Measurements from ENCODE around the gene RAB11FIP4.
A peak's percentile ranks its signal among the peaks of the same experiment; 100 is the strongest.

The RAB11FIP4 gene

DNA sequence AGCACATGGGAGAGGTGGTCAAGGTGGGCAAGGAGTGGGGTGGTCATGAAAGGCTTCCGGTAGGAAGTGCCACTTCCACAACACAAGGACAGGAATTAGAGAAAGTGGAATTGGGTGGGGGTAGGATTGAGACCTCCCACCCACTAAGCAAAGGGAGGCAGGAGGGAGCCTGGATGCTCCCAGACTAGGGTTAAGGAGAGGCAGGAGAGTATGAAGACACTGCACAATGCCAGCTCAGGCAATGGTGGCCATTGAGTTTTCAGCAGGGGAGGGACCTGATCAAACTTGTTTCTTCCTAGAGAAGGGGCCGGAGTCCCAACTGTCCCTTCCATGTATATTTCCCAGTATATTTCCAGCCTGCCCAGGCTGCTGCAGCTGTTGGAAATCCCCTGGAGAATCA is 3.1 kb upstream of the RAB11FIP4 start:
- DNase-seq, result no peak

DNA sequence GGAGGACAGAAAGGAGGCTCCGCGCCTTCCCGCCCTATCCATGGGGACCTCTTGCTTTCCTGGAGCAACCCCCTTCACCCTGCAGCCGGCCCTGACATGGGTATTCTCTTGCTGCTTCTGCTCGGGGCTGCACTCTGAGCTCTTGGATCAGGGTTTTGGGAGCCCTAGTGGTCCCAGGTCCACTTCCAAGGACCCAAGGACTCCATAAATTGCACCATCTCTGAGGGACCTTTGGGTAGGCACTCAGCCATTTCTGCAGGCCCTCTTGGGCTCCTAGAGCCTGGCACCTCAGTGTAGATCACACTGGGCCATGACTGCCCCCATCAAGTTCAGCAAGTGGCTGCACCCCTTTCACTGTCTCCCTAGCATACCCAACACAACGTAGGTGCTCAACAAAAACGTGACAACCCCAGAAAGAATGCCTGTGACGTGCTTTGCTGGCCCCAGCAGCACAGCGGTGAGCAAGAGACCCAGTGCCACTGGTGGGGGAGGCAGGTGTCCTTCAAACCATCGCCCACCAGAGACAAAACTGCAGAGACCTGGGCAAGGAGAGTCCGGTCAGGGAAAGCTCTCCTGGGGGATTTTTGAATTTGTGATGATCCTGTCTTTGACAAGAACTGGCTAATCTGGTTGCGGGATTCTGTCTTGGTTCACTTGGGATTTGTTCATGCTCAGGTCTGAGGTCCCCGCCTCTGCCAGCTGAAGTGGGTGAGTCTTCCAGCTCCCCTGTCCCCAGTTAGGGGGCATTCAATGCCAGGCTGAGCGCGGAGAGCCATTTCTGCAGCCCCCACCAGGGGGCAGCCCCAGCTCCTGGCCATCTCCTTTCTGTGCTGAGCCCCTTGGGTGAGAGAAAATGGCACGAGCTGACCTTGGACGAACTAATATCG is 2.5 kb upstream of the RAB11FIP4 start:
- peak; percentile 42 for DNase-seq

DNA sequence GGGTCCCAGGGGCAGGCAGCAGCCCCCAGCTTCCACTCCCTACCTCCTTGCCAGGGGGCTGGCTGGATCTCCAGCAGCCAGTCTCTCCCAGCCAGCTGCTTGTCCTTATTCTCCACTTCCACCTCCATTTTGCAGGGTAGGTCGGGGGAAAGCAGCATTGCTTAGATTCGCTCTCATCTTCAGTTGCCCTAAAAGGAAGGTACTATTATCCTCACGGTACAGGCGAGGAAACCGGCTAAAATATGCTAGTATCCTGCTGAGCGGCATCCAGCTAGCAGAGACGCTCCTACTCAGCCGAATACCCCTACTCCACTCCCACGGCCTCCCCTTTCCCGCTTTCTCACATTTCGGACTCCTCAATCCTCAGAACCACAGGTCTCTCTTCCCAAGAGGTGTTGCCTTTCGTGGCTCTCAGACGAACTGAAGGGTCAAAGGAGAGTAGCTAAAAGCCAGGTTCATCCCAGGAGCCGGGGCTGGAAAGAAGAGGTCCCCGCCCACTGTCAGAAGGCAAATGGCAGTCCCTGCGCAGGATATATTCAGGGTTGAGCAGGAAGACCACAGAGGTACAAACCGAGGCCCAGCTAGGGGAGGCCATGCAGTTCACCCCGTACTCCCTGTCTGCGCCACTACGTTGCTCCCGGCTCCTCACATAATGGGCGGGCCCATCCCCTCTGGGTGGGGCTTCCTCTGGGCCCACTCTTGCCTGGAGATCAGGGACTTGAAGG is 1.7 kb upstream of the RAB11FIP4 start:
- DNase-seq, result no peak

DNA sequence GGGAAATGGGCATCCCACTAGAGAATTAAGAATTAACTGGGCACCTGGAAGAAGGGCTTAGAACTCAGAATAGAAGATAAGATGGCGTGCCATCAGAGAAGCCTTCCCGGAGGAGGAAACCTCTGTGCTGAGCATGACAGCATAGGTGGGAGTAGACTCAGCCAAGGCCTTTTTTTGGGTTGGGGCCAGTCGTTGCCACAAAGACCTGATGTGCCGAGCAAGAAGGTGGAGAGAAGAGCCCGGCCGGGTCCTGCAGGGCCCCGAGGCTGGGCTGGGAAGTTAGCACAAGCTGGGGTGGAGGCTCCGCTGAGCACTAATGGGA is 1.1 kb upstream of the RAB11FIP4 start:
- DNase-seq, result no peak

DNA sequence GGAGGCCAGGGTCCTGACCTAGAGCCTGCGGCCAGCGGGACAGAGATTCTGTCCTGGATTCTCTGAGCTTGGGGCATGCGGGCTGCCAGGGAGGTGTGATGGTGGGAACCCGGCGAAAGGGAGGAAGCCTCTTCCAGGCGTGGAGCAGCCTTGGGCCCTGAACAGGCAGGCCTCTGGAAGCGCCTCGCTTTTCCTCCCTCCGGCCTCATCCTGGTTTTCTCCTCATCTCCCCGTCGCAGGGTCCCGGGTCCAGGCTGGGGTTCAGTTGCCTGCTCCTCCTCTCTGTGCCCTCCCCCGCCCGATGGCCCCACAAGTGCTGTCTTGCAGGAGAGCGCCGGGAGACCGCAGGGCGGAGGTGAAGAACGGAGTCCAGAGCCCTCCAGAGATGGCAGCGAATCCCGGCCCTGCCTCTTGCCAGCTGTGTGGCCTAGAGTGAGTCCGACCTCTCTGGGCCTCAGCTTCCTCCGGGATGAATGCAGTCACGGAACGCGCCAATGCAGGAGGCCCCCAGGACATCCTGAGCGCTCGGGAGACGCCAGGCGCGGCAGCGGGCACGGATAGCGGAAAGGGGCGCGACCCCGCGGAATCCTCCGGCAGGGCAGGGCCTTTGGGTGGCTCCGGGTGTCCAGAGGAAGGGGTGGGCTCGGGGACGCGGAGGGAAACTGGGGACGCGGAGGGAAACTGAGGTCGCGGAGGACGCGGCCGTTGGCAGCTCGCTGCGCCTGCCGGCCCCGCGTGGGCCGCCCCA is 553 bp upstream of the RAB11FIP4 start:
- no peak for DNase-seq

DNA sequence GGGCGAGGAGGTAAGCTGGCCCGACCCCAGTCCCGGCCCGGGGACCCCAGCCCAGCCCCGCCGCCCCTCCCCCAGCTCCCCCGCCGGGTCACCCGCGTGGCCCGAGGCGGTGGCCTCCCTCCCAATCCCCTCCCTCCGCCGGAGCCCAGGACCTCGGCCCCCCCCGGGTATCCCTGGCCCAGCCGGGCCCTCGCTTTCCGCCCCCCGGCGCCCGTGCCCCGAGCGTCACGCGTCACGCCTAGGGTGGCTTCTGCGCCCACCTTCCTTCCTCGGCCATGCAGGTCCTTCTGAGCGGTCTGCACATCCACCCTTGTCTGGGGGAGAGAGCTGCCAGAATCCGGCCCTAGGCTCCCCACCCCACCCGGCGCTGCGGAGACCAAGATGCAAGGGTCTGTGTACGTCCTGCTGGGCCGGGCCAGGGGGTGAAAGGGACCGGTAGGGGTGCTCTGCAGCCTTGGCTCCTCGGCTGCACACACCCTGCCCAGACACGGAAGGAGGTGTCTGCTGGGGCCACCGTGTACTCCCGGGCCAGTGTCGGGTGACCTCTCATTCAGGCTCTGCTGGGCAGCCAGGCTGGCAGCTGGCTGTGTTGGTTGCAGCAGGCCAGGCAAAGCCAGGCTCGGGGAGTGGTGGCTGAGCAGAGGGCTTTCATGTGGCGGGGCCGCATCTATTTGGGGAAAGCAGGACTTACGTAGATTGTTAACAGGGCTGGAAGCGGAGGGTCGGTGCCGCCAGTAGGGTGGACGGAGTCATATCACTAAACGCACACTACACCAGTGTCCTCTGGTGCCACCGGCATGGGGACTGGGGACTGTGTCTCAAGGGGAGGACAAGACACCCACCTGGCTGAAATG is 754 bp downstream of the RAB11FIP4 start:
- no peak for DNase-seq

DNA sequence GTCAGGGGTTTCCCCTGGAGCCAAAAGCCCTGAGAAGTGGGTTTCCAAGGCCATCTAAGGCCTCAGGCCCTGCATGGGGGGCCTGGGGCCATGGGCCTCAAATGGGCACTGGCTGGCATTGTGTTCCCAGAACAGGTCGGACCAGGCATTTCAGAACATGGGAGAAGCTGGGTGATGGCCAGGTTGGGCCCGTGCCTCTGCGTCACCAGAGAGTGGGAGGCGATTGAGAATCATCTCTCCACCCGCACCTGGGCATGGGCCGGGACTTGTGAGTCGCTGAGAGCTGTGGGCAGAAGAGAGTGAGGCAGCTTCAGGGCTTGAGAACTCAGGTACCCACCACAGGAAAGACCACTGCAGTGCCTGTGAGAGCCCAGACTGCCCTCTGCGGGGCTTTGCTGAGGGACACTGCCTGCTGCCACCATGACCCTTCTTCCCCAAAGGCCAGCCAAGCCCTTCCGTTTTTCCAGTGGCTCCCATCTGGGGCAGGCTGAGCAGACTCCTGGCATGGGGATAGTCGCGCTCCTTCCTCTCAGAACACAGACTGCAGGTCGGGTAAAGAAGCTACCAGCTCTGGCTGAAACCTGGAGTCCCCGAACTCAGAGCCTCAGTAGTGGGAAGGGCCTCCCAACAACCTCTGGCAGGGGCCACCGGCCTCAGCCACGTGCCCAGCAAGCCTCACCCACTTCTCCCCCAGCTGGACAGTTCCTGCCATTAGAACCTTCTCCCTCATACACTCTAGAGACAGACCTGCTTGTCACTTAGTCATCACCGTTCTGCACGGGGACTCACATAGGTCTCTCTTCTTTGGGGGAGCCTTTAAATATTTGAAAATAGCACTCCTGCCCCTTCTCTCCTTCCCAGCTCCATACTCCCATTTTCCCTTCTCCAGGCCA is 1.6 kb downstream of the RAB11FIP4 start:
- no peak for DNase-seq

DNA sequence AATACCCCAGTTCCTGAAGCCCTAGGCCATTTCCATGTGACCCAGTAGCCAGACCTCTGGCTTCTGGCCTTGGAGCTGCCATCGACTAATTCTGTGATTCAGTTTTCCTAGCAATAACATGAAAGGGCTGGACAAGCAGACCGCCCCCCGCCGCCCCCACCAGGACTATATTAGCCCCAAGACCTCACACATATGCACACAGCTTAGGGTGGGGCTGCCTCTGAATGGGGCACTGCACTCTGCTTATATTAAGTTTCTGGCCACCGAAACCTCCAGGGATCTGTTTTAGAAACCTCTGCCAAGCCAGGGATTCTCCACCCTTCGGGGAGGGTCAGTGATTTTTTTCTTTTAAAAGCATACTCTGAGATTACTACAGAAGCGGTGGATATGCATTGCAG is 2.3 kb downstream of the RAB11FIP4 start:
- DNase-seq, result no peak

DNA sequence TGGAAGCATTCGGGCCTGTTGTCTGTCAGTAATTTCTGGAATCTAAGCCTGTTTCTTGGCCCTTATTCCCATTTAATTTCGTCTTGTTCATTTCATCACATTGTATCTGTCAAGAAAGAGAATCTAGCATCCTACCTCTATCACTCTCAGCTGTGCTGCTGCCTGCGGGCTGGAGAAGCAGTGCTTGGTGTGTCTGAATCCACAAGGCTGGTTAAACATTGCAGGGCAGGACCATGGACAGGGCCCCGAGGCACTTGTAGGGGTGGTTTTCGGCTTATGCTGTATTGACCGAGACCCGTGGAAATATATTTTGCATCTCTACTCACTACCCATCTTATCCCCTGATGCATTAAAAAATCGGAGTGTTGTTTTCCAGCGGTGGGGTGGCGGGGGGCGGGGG is 3.1 kb downstream of the RAB11FIP4 start:
- DNase-seq, result peak; percentile 41

DNA sequence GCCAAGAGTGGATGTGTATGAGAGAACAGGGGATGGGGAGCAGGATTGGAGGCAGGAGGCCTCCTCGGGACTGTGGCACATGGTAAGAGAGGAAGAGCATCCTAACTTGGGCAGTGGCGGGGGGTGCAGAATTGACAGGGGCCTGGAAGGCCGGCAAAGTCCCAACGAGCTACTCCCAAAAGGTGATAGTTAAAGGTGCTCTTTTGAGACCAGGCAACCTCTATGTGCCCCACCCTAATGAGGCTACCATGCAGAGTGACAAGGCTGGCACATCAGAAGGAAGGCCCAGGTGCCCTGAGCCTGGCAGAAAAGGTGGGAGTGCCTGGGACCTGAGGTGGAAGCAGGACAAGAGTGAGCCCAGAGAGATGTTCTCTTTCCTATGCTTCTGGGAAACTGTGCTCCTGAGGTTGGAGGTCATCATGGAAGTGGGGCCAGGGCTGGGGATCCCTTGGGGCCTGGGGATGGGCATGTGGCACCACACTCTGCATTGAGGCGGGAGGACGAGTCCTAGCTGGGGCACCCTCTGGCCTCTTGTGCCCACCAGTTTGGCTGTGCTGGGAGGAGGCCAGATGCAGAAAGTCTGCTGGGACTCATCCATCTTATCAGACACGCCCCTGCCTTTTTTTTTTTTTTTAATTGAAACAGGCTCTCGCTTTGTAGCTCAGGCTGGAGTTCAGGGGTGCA is 5.9 kb downstream of the RAB11FIP4 start:
- DNase-seq, result no peak

DNA sequence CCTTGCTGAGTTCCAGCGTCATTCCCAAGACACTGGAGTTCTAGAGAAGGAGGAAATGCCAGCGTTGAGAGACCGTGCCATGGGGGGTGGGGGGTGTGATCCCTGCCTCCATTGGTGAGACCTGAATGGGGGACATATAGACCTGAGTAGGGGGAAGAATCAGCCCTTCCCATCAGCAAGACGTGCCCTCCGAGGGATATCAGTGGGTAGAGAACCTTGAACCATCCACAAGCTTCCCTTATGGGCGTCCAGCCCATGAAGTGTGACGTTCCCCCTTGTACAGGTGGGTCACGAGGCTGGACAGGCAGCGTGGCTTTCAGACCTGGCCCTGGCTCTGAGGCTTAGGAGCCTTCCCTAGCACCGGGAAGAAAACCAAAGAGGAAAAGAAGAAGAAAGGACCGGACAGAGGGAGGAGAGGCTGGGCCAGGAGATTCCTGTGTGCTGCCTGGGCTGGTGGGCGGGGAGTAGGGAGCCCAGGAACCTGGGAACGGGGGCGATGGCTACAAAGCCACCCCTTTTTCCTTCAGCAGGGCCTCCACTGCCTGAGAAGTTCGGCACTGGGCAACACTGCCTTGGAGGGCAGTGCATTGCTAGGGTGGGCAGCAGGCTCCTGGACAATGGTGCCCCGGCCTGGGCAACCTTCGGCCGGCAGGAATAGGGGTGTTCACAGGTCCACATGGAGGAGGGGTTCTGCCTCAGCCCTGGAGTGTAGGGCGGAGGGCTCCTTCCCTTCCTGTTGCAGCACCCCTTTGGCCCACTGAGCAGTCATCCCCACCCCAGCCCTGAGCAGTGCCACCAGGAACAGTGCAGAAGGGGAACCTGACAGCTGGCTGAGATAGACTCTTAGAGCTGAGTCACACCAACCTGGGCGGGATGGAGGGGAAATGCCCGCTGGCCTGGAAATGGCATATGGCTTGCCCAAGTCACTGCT is 7.2 kb downstream of the RAB11FIP4 start:
- DNase-seq, result no peak

DNA sequence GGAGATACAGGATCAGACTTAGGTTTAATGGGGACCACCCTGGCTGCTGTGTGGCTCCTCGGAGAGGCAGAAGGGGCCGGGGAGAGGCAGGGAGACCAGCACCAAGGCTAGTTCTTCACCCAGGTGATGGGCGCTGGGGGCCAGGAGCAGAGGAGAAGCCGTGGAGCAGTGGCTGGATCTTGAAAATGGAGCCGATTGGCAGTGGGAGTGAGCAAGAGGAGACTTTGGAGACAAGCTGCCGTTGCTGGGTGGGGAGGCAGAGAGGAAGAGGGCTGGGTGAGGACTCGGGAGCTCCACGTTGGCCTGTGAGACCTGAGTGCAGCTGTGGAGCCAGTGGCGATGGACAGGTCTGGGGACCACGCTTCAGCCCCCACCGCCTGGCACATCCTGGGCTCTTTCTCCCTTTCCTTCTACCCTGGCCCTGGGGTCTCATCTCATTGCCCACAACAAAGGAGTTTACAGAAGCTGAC is 9.0 kb downstream of the RAB11FIP4 start:
- no peak for DNase-seq

DNA sequence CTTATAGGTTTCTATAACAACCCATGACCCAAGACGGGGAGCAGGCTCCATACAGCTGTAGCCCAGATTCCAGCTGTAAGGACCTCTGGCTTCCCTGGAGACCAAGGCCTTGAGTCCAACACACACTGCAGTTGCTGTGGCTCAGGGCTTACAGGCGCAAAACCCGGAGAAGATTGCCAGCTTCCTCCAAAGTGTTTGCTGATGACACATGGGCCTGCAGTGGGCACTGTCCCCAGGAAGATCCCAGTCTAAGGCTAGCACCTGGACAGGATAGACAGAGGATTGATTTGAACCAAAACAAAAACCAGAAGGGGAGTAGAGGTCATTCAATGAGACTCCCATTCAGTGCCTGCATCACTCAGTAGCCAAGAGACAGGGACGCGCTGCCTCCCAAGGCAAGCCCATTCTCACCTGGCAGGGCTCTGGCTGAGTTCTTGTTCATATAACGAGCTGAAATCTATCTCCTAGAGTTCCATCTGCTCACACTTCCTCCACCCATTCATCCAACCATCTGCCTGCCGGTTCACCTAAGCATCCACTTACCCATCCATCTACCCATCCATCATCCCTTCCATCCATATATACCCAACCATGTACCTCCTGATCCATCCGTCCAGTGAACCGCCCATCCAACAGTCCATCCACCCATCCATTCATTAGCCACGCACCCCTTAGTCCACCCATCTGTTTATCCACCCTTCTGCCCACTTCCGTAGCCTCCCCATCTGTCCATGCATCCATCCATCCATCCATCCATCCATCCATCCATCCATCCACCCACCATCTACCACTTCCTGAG is 10.2 kb downstream of the RAB11FIP4 start:
- no peak for DNase-seq

DNA sequence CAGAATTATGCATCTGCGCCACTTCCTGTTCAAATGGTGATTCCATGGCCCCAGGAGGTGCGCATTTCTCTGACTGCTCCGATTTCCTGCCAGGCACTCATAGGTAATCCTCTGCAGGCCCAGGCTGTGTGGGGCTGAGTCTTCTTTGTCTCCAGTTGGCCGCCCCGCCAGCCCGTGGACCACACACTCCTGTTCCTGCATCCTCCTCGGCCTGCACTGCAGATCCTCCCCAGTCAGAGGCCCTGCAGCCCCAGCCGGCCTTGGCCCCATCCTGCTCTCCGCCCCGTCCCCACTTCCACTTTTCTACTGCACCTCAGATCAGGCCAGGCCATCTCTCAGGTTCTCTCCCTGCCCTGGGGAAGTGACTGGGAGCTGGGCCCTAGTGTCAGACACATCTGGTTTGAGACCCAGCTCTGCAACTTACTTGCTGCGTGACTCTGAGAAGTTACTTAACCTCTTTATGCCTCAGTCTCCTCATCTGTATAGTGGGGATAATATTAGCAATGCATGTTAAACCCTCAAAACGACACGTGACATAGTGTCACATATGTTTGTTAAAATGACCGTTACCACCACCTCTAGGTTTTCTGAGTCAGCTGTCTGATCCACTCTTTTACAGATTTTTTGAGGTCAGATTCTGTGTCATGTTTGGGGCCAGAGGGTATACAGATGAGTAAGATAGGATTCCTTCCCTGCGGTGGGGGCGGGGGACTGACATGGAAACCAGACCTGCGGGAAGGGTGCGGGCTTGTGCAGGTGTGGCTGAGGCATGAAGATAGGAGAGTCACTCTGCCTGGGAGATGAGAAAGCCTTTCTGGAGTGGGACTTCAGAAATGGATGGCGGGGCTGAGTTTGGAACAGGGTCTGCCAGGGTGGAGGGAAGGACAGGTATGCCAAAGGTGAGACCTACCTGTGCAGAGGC is 12.8 kb downstream of the RAB11FIP4 start:
- no peak for DNase-seq

DNA sequence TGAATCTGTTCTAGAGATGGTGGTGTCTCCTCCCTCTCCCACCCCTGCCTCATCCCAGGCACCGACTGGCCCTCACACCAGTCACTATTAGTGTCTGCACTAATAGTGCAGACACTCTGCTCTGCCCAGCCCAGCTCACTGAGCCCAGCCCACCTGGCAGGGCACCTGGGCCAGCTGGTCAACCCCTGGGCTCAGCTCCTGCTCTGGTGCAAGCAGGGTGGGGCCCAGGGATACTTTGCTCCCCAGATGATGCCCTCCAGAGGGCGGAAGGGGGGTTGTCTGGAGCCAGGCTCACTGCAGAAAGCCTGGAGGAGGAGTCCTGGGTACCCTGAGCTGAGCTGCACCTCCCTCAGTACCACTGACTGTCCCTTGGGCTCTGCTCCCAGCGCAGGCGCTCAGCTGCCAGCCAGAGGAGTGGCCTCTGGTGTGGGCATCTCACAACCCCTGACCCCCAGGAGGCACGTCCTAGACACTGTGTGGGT is 14.5 kb downstream of the RAB11FIP4 start:
- DNase-seq, result no peak

DNA sequence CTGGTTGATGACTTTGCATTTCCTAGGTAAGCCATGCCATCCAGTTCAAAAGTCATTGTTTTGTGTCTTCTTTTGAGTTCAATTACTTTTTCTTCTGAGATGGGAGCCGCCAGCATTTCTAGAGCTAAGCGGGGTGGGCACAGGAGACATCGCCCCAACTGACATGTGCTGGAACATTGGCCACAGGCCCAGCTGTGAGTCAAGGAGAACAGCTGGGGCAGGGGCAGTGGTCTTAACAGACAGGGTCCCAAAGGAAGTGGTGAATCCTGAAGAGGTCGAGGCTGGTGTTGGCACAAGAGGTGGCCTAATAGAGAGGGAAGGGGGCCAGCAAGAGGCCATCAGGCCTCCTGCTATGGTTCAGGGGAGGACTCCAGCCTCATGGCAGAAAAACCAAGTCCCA is 17.1 kb downstream of the RAB11FIP4 start:
- no peak for DNase-seq

DNA sequence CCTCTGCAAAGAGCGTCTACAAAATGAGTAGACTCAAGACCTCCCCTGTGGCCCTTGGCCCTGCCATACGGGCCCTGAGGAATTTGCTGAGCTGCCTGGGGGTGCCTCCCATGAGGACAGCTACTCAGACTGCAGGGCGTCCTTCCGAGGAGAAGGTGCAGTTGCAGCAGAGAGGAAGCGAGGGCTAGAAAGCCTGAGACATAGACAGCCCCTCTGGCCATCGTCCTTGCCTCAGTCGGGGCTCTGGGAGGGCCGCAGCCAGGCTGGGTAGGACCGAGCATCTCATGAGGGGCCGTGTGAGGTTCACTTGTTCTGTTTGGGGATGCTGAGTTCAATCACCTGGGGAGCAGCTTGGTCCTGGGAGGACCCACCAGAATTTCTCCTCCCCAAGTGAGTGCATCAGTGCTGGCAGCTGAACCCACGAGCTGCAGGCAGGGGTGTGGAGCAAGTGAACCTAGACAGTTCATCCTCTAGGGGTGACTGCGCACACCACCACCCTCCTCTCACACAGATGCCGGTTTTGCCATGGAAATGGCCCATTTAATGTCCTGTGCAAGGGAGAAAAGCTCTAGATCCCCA is 20.3 kb downstream of the RAB11FIP4 start:
- DNase-seq, result no peak
